ENCODE data around the gene SPRED2. TPM values are rescaled to one million over a fixed set of nuclear protein-coding genes. Genes with fewer than 3 reads are reported as not detected.

The SPRED2 gene
- total RNA-seq, 2 donors from 2014 or later = 36.9 to 47.8 TPM

GRCh38 chr2:65277118-65277517 lies 155.3 kb downstream of the SPRED2 start:
- H3K9me3 ChIP-seq = no peaks in the 10 kb centered on the region
- intact Hi-C loops (cut with DNase I) = no loop called here
- no peaks in the 10 kb centered on the region for H3K27me3 ChIP-seq
- no peaks in the 10 kb centered on the region for H3K4me1 ChIP-seq
- no peaks in the 10 kb centered on the region for H3K36me3 ChIP-seq
- TF ChIP-seq CTCF (IDR thresholded peaks at IDR 0.05) = no peak
- H3K9ac ChIP-seq (ENCODE audit: low read depth in 2 of 2, low read length in 2 of 2) = no peak overlapping the region
- no peak for DNase-seq
- H3K4me3 ChIP-seq = no peak overlapping the region
- H3K27ac ChIP-seq = no peak overlapping the region

DNA sequence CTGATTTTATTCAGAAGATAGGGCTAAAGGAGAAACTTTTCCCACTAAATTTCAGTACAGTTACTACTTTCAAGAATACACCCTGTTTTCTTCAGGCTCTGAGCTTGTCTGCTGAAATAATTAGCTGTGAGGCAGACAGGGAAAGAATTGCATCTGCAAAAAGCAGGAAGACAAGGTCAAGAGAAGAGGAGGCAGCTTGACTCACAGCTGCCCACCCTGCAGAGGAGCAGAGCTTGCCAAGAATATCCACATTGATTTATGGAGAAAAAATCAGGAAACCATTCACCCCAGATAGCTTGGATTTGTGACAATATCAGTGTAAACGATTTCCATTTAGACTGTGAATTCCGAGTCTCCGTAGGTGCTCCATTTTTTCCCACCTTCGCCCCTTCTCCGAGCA lies 155.8 kb downstream of the SPRED2 start:
- H3K27me3 ChIP-seq = no peaks in the 10 kb centered on the region
- no peak overlapping the region for H3K4me3 ChIP-seq
- no peak overlapping the region for H3K27ac ChIP-seq
- no peaks in the 10 kb centered on the region for H3K36me3 ChIP-seq
- DNase-seq = no peak
- intact Hi-C loops (cut with DNase I) = no loop called here
- TF ChIP-seq CTCF (IDR thresholded peaks at IDR 0.05) = no peak
- no peak overlapping the region for H3K9ac ChIP-seq (ENCODE audit: low read depth in 2 of 2, low read length in 2 of 2)
- no peaks in the 10 kb centered on the region for H3K4me1 ChIP-seq
- no peaks in the 10 kb centered on the region for H3K9me3 ChIP-seq

- Histone ChIP-seq H3K9ac (ENCODE audit: low read depth in 2 of 2, low read length in 2 of 2) (no peak overlapping the region), H3K4me1 (no peaks in the 10 kb centered on the region), H3K27ac (no peak overlapping the region), H3K27me3 (no peaks in the 10 kb centered on the region), H3K9me3 (no peaks in the 10 kb centered on the region), H3K4me3 (no peak overlapping the region), H3K36me3 (no peaks in the 10 kb centered on the region)
- intact Hi-C loops (cut with DNase I) = no loop called here
- TF ChIP-seq CTCF (IDR thresholded peaks at IDR 0.05) = no peak
- DNase-seq = no peak
Observed at GRCh38 chr2:65275141-65275915, 157.1 kb downstream of the SPRED2 start.

- no peak for DNase-seq
- Histone ChIP-seq H3K4me3 (no peak overlapping the region), H3K9me3 (no peaks in the 10 kb centered on the region), H3K36me3 (no peaks in the 10 kb centered on the region), H3K27ac (no peak overlapping the region), H3K4me1 (no peaks in the 10 kb centered on the region), H3K27me3 (no peaks in the 10 kb centered on the region), H3K9ac (ENCODE audit: low read depth in 2 of 2, low read length in 2 of 2) (no peak overlapping the region)
- no peak for TF ChIP-seq CTCF (IDR thresholded peaks at IDR 0.05)
- intact Hi-C loops (cut with DNase I) = no loop called here
Observed at GRCh38 chr2:65273344-65273743, 159.1 kb downstream of the SPRED2 start.

DNA sequence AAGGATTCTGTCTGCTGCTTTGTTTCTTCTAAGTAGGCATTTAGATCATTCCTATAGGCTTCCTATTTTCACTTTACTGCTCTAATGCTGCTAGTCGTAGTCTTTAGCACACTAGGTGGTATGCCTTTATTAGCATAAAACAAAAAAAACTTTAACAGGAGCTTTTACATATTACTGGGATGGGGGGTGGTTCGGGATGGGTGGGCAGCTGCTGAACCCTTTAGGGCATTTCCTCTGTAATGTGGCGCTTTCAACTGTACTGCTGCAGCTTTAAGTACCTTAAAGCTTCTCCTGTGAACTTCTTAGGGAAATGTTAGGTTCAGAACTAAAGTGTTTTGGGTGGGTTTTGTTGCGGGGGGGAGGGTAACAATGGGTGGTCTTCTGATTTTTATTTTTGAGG lies 163.4 kb downstream of the SPRED2 start:
- Histone ChIP-seq H3K4me3 (no peak overlapping the region), H3K9me3 (no peaks in the 10 kb centered on the region), H3K4me1 (no peaks in the 10 kb centered on the region), H3K9ac (ENCODE audit: low read depth in 2 of 2, low read length in 2 of 2) (no peak overlapping the region), H3K27me3 (no peaks in the 10 kb centered on the region), H3K36me3 (no peaks in the 10 kb centered on the region), H3K27ac (no peak overlapping the region)
- intact Hi-C loops (cut with DNase I) = loop anchor here (10.0 kb wide), 1 partner anchor 166 kb away; the partner anchor contains the start of gene SPRED2
- TF ChIP-seq CTCF (IDR thresholded peaks at IDR 0.05) = no peak
- no peak for DNase-seq

Data from colonic mucosa (tissue), 4 donors.